Heart left ventricle (tissue), 16 donors: ENCODE measurements around the gene TMEM204. TPM values are rescaled to one million over a fixed set of nuclear protein-coding genes. Genes with fewer than 3 reads are reported as not detected.
A peak's percentile ranks its signal among the peaks of the same experiment; 100 is the strongest.

Experiments
- ATAC-seq, 4 donors: fragments of 200-7000 bp; cut with Tn5 transposase; one replicate each; pipeline ENCODE4 v1.9.1; 2020 to 2022; ENCODE audit warnings: moderate library complexity in 4 of 4, mild to moderate bottlenecking in 3 of 4, moderate number of reproducible peaks in 1 of 4
- DNase-seq, 5 donors: peaks; one replicate each; pipeline ENCODE4 v3.0.0-alpha.2; 2020
- H3K27ac ChIP-seq, 12 donors: fragments of 200-600 bp; sonication (generic) in 4 of 12; one replicate each; pipeline versions ENCODE4 v1.5.0 to v1.8.0; 2016 to 2022; ENCODE audit warnings: mild to moderate bottlenecking in 2 of 12
- H3K27me3 ChIP-seq, 9 donors: fragments of 200-600 bp; sonication (generic) in 2 of 9; one replicate each; pipeline versions ENCODE4 v1.5.1 to v1.8.0; 2016 to 2022; ENCODE audit warnings: mild to moderate bottlenecking in 3 of 9
- H3K36me3 ChIP-seq, 9 donors: fragments of 200-600 bp; sonication (generic) in 2 of 9; one replicate each; pipeline versions ENCODE4 v1.5.0 to v1.8.0; 2018 to 2022; ENCODE audit warnings: mild to moderate bottlenecking in 2 of 9
- H3K4me1 ChIP-seq, 12 donors: fragments of 200-600 bp; sonication (generic) in 4 of 12; one replicate each; pipeline versions ENCODE4 v1.5.0 to v1.8.0; 2016 to 2022; ENCODE audit warnings: mild to moderate bottlenecking in 3 of 12
- H3K4me3 ChIP-seq, 12 donors: fragments of 200-600 bp; sonication (generic) in 4 of 12; one replicate each; pipeline versions ENCODE4 v1.5.0 to v1.8.0; 2017 to 2022; ENCODE audit warnings: mild to moderate bottlenecking in 9 of 12, moderate library complexity in 4 of 12
- H3K9me3 ChIP-seq, 12 donors: fragments of 200-600 bp; sonication (generic) in 4 of 12; one replicate each; pipeline versions ENCODE4 v1.5.0 to v1.8.0; 2016 to 2022; ENCODE audit warnings: mild to moderate bottlenecking in 1 of 12
- CTCF ChIP-seq, 12 donors: fragments of 200-600 bp; sonication (generic) in 4 of 12; IDR thresholded peaks; one replicate each; pipeline versions ENCODE4 v1.5.0 to v1.8.0; 2018 to 2022; ENCODE audit warnings: antibody characterized with exemption in 12 of 12, mild to moderate bottlenecking in 5 of 12
- POLR2A ChIP-seq, 2 donors: fragments of 450-650 bp; IDR thresholded peaks; one replicate each; pipeline ENCODE4 v1.6.1; 2017; ENCODE audit warnings: antibody characterized with exemption in 2 of 2, mild to moderate bottlenecking in 2 of 2, moderate library complexity in 2 of 2
- WGBS, 4 donors: extraction: QIAGEN DNeasy Blood & Tissue Kit in 2 of 4; methylation state at CpG; one replicate each; pipeline versions ENCODE4 v1.1.5 to v1.1.7; 2013 to 2018; 5-methylcytosine and 5-hydroxymethylcytosine counted together
- intact Hi-C, 10 donors: fragments of 100-400 bp; cut with DNase I; formaldehyde crosslinking; loops; one replicate each; pipeline versions ENCODE4 v1.11.1 to v1.14.2; 2022
- polyA plus RNA-seq, 2 donors: library from polyadenylated mRNA; stranded (reverse); fragments of 200-250 nt; gene quantifications; one replicate each; pipeline ENCODE4 v1.2.3, GENCODE V29; 2013
- total RNA-seq, 9 donors: library from RNA; depleted of rRNA in 2 of 9; stranded (reverse); fragments of >200 nt in 2 of 9; fragmentation: NEBNext Ultra II Directional in 3 of 9; extraction: Animal tissue kit (Norgen Biotek cat#: 25700) in 3 of 9; gene quantifications; one replicate each; pipeline versions ENCODE4 v1.1.0 to v1.2.4, GENCODE V29; 2016 to 2023
- donor health status: ischemic (EF 13 %, LVEDD 7.1; RV severe dilation, severe dysfunction).
- donor health status: healthy with polysubstance abuse.
- donor health status: DM: no; HTN: yes; CAD: no.
- donor health status: DM: no; HTN: no; CAD: no.
- donor health status: ischemic (EF 25% LVEDD 6.9; RV normal size, moderate dysfunction).
- donor health status: ischemic (EF 25% LVEDD 5.7; RV mildly dilated, moderate dysfunction).
- donor health status: healthy.
- donor health status: DM: yes; HTN: yes; CAD: no.
- donor health status: ischemic (EF 35%, LVEDD 5.7; RV mildly dilated, moderate dysfunction).
- donor health status: nonischemic (EF 11% LVEDD 7.7; RV severe dilation, severe dysfunction).
- donor health status: DM: yes; HTN: yes; CAD: no.
- donor health status: PGD.
- donor health status: ischemic (EF 29% LVEDD 5.4; RV normal size, mild dysfunction).
- donor health status: nonischemic (EF 23%, LVEDD 6.1; RV moderate dilation, normal function).

Gene TMEM204
- total and polyA plus RNA-seq, 11 donors: 14.0 to 64.2 (median 20.2) TPM

GRCh38 chr16:1511662-1512569, 21.6 kb upstream of the TMEM204 start:
- Histone ChIP-seq H3K36me3 (peaks cover 0 to 22% (median 5%) of the 10 kb centered on the region in 9 donors), H3K9me3 (peaks cover 0 to 18% (median 3%) of the 10 kb centered on the region in 12 donors), H3K4me1 (peaks cover 6 to 44% (median 24%) of the 10 kb centered on the region in 12 donors), H3K27ac (peak overlapping the region in 4 of 12 donors; percentile 9 to 95 (median 24)), H3K4me3 (no peak overlapping the region), H3K27me3 (no peaks in the 10 kb centered on the region)
- ATAC-seq: no peak
- no peak for TF ChIP-seq POLR2A (IDR thresholded peaks at IDR 0.05)
- TF ChIP-seq CTCF (IDR thresholded peaks at IDR 0.05): no peak
- intact Hi-C loops: loop anchor here in 1 of 10 donors (2.0 kb wide), 1 partner anchor 21 kb away; the partner anchor contains the start of gene TMEM204
- no peak for DNase-seq
- WGBS, 4 donors: 81 to 84% (median 83%) methylated on average over 30 of the region's 30 CpGs

GRCh38 chr16:1512774-1513173, 20.7 kb upstream of the TMEM204 start:
- TF ChIP-seq POLR2A (IDR thresholded peaks at IDR 0.05) (no peak), CTCF (IDR thresholded peaks at IDR 0.05) (no peak)
- intact Hi-C loops: loop anchor here in 1 of 10 donors (2.0 kb wide), 1 partner anchor 20 kb away; the partner anchor contains the start of gene TMEM204
- Histone ChIP-seq H3K9me3 (peaks cover 0 to 18% (median 3%) of the 10 kb centered on the region in 12 donors), H3K36me3 (peaks cover 0 to 17% (median 0%) of the 10 kb centered on the region in 9 donors), H3K27me3 (no peaks in the 10 kb centered on the region), H3K27ac (peak overlapping the region in 5 of 12 donors; percentile 7 to 59 (median 25)), H3K4me1 (peaks cover 6 to 44% (median 24%) of the 10 kb centered on the region in 12 donors), H3K4me3 (no peak overlapping the region)
- no peak for DNase-seq
- 56 to 74% (median 72%) methylated on average over 15 of the region's 15 CpGs for WGBS, 4 donors
- no peak for ATAC-seq

GRCh38 chr16:1514507-1514906, 19.0 kb upstream of the TMEM204 start:
- TF ChIP-seq CTCF (IDR thresholded peaks at IDR 0.05) (no peak), POLR2A (IDR thresholded peaks at IDR 0.05) (no peak)
- Histone ChIP-seq H3K36me3 (peaks cover 0 to 20% (median 3%) of the 10 kb centered on the region in 9 donors), H3K4me1 (peaks cover under 1 to 32% (median 12%) of the 10 kb centered on the region in 12 donors), H3K27me3 (no peaks in the 10 kb centered on the region), H3K4me3 (no peak overlapping the region), H3K27ac (no peak overlapping the region), H3K9me3 (peaks cover 0 to 18% (median 3%) of the 10 kb centered on the region in 12 donors)
- ATAC-seq (no peak), DNase-seq (no peak)
- 61 to 100% (median 90%) methylated on average over 3 of the region's 3 CpGs for WGBS, 4 donors
- intact Hi-C loops: no loop called here

GRCh38 chr16:1518626-1519135, 14.8 kb upstream of the TMEM204 start:
- intact Hi-C loops: no loop called here
- Histone ChIP-seq H3K4me1 (no peaks in the 10 kb centered on the region), H3K36me3 (peaks cover 0 to 27% (median 8%) of the 10 kb centered on the region in 9 donors), H3K9me3 (peaks cover 0 to 18% (median 3%) of the 10 kb centered on the region in 12 donors), H3K27me3 (no peaks in the 10 kb centered on the region), H3K4me3 (no peak overlapping the region), H3K27ac (no peak overlapping the region)
- WGBS, 4 donors: 92 to 95% (median 94%) methylated on average over 14 to 16 of the region's 16 CpGs
- peak in 1 of 4 donors; percentile 27 for ATAC-seq
- DNase-seq: no peak
- no peak for TF ChIP-seq CTCF (IDR thresholded peaks at IDR 0.05)
- no peak for TF ChIP-seq POLR2A (IDR thresholded peaks at IDR 0.05)
